DMS114 treated with DMSO at 0.1 percent for 48 hours (cell line): Measurements from ENCODE around the gene S100G.
"Not testable (repeated sequence)": the region's sequence is repeated elsewhere in the genome, so short reads cannot be mapped to it uniquely, and the experiment has no call there.

Source experiments
- DNase-seq: peaks from one replicate; lab custom pipeline; 2025; ENCODE audit not compliant: unreplicated experiment; lab: John Stamatoyannopoulos, UW

S100G gene

GRCh38 chrX:16649858-16650257, at the start of gene S100G:
S100G (plus strand) TSS chrX:16650158; CDS start chrX:16651007, 849 bp downstream.
- DNase-seq: no peak

GRCh38 chrX:16601885-16602284, 48.1 kb upstream of the S100G start:
- DNase-seq: no peak

DNA sequence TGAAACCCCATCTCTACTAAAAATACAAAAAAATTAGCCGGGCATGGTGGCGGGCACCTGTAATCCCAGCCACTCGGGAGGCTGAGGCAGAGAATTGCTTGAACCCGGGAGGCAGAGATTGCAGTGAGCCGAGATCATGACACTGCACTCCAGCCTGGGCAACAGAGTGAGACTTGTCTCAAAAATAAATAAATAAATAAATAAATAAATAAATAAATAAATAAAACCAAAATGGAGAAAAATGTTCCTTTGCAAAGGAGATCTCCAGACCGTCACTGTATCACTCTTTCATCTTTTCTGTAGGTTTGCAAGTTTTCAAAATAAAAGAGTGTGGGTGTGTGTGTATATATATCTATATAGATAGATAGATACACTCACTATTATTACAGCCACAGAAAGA, 46.7 kb upstream of the S100G start:
- not testable (repeated sequence) for DNase-seq

DNA sequence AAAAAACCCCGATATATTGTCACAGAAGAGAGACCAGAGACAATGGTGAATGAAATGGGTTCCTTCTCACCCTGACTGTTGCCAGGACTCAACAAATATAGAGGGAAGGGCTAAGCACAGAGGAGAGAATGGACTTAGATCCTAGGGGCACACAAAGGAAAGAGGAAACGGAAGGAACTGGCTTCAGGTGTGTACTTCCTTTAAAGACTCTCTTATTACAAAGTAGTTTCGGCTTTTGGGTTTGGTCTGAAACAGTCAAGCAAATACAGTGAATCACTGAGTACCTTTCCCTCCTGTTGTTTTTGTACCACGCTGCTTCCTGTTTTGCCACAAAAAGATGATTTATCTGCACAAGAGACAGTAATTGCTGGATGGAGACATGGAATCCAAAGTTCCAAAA, 46.1 kb upstream of the S100G start:
- no peak for DNase-seq

- no peak for DNase-seq
Measured at GRCh38 chrX:16604337-16604736, 45.6 kb upstream of the S100G start.

- DNase-seq: no peak
Measured at GRCh38 chrX:16606142-16606720, 43.7 kb upstream of the S100G start.

DNA sequence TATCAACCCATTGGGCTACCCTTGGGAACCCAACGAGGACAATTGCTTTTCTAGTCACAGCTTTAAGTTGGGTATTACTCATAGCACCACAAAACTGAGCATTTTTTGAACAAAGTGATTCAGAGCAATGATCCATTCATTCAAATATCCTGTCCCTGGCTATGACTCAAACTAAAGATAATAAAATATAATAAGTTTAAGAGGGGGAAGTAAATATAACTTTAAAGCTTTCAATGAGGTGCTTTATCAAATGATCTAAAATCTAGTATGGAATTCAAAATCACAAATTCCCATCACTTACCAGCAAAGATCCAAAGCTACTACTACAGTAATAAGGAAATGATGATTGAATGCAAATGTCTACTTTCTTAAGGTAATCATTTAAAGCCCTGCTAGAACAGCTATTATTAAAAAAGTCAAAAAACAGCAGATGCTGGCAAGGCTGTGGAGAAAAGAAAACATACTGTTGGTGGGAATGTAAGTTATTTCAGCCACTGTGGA, 39.8 kb upstream of the S100G start:
- no peak for DNase-seq

GRCh38 chrX:16610654-16611053, 39.3 kb upstream of the S100G start:
- not testable (repeated sequence) for DNase-seq

DNA sequence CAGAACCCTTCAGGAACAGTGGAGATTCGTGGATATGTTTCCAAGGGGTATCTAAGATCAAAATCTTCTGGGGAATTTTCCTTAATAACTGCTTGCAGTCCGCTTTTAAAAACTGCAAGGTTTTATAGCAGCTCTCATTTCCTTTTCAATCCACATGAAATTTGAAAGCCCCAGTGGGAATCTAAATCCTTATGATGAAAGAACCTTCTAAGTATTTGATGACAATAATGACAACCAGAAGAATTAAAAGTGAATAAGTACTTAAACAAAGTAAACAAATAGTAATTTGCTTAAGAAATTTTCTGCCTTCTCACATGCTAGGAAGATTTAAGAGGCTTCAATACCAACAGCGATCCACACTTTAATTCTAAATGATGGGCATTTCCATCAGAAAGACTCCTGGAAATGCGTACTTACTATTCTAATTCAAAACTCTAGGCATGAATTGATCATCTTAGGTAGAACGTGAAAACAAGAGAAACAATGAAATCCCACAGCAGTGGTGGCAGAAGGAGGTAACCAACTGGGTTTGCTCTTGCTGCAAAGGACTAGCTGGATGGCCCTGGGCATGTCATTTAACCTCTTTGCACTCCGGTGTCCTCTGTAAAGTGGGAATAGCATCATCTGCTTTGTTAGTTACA, 37.6 kb upstream of the S100G start:
- no peak for DNase-seq

DNA sequence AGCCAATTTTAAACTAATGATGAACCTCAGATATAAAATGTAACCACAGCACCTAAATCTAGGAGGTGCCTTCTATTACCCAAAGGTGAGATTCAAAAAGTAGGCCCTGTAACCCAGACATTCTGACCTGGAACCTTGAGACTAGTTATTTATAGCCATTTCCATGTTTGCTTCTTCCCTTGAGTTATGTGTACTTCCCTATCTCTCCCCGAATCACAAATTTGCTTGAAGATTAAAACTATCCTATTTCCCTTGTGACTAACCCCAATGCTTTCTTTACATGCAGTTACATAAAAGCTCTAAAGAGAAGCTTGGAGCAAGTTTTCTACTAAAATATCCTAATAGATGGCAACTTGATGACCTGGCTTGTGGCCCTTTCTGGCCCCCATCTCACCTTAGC, 32.6 kb upstream of the S100G start:
- DNase-seq: no peak

DNA sequence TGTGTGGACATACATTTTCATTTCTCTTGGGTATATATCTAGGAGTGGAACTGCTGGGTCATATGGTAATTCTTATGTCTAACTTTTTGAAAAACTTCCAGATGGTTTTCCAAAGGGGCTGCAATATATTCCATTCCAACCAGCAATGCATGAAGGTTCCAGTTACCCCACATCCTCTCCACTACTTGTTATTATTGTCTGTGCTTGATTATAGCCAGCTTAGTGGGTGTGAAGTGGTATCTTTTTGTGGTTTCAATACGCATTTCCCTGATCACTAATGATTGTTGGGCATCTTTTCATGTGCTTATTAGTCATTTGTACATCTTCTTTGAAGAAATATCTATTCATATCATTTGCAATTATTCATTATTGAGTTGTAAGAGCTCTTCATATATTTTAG, 31.5 kb upstream of the S100G start:
- no peak for DNase-seq

DNA sequence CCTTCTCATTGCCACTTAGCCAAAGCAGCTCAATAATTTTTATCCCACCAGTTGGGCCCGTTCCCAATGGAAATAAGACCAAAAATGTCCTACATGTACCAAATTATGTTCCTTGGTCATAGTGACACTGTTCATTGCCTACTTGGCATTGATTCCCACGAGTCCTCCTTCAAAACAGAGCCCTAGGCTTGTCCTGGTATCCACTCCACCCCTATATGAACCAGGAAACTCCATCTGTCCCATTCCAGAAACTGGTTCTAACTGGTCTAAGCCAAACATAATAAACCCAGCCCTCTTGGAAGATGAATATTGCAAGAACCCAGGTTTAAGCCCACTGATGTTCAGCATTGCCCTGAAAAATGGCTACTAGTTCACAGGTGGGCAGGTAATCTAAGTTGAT, 30.9 kb upstream of the S100G start:
- no peak for DNase-seq

DNA sequence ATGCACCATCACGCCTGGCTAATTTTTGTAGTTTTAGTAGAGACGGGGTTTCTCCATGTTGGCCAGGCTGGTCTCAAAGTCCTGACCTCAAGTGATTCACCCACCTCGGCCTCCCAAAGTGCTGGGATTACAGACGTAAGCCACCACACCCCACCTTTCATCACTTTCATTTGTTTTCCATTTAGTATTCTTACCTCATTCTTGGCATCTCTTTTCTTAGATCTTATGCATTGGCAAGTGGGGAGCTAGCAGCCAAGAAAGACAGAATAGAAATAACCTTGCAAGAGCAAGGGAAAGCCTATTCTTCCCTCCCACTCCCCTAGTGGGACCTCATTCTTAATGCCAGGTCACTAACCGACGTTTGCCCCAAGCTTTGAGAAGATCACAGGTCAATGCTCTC, 21.4 kb upstream of the S100G start:
- not testable (repeated sequence) for DNase-seq

GRCh38 chrX:16628946-16629595, 20.9 kb upstream of the S100G start:
- no peak for DNase-seq

GRCh38 chrX:16629909-16630308, 20.0 kb upstream of the S100G start:
- DNase-seq: no peak

GRCh38 chrX:16633754-16634153, 16.2 kb upstream of the S100G start:
- DNase-seq: no peak

- no peak for DNase-seq
Measured at GRCh38 chrX:16635040-16635439, 14.9 kb upstream of the S100G start.

GRCh38 chrX:16635596-16635995, 14.4 kb upstream of the S100G start:
- DNase-seq: no peak

DNA sequence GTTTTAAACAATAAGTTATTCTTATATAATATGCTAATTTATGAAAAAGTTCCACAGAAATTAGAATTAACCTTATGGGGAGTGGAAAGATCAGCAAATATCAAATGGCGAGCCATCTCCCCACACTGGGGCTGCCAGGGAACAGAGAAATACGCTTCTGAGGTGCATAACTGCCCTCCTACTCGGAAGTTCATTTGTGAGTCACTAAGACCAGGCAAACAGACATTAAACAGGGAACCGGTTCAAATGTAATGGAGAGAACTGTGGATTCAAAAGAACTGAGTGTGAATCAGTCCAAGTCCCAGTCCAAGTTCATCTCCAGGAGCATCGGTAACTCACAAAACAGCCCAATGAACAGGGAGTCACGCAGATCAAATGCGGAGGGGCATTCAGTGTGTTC, 11.4 kb upstream of the S100G start:
- no peak for DNase-seq

- DNase-seq: no peak
Measured at GRCh38 chrX:16639966-16640365, 10.0 kb upstream of the S100G start.

DNA sequence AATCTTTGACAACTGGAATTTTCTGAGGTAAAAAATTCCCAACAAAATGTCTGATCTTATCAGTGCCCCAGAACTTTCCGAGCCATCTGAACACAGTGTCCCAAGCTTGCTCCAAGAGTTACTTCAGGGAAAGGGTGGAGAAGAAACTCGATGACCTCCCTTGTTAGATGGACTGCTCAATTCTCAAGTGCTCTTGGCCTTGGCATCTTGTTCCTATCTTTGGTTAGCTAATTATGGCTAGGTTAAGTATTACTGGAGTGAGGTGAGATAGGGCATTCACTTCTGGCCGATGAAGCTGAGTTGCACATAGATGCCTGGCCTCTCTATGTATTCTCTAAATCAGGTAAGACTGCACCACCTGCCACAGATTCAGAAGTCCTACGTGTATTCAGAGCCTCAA, 9.1 kb upstream of the S100G start:
- no peak for DNase-seq

- DNase-seq: no peak
Measured at GRCh38 chrX:16643176-16643575, 6.8 kb upstream of the S100G start.
